ENCODE measurements around the gene SH2B3. TPM values are rescaled to one million over a fixed set of nuclear protein-coding genes. Genes with fewer than 3 reads are reported as not detected.
"Not testable (repeated sequence)": the region's sequence is repeated elsewhere in the genome, so short reads cannot be mapped to it uniquely, and the experiment has no call there.

The SH2B3 gene
- total RNA-seq, 1 donor from 2014 or later = 2.8 TPM

- H3K79me2 ChIP-seq (ENCODE audit: low read depth) = no peaks in the 10 kb centered on the region
- no peak overlapping the region for H3K4me2 ChIP-seq
- Mint-ChIP-seq H3K4me3 (no peak overlapping the region), H3K27ac (no peak overlapping the region), H3K9me3 (peaks cover 2% of the 10 kb centered on the region), H3K27me3 (ENCODE audit: insufficient read depth, low read depth) (peaks cover 15% of the 10 kb centered on the region), H3K36me3 (no peaks in the 10 kb centered on the region), H3K4me1 (peaks cover 9% of the 10 kb centered on the region)
- H3K9me3 ChIP-seq (ENCODE audit: low read depth) = no peaks in the 10 kb centered on the region
- no peak overlapping the region for H3K9ac ChIP-seq
- no peak overlapping the region for H2AFZ ChIP-seq (replicated peaks)
- no peak for DNase-seq (ENCODE audit: low spot score)
- peaks cover 6% of the 10 kb centered on the region for H3K27me3 ChIP-seq
- no peaks in the 10 kb centered on the region for H3K4me1 ChIP-seq
- no peaks in the 10 kb centered on the region for H3K36me3 ChIP-seq
- H3K4me3 ChIP-seq = no peak overlapping the region
- no peaks in the 10 kb centered on the region for H4K20me1 ChIP-seq (ENCODE audit: low read depth)
- peaks cover 19% of the 10 kb centered on the region for H3F3A ChIP-seq (ENCODE audit: low read depth)
- TF ChIP-seq EZH2 (IDR thresholded peaks at IDR 0.05) = no peak
- no peak for TF ChIP-seq CTCF (IDR thresholded peaks at IDR 0.05)
- no peak for TF ChIP-seq EZH2phosphoT487 (IDR thresholded peaks at IDR 0.05)
- H3K27ac ChIP-seq = no peak overlapping the region
Observed at GRCh38 chr12:111398530-111398929, 7.2 kb upstream of the SH2B3 start.

GRCh38 chr12:111399741-111400404 is 5.8 kb upstream of the SH2B3 start:
- Histone ChIP-seq H3F3A (ENCODE audit: low read depth) (peaks cover 30% of the 10 kb centered on the region), H3K27me3 (peaks cover 20% of the 10 kb centered on the region)
- not testable (repeated sequence) for H3K79me2 ChIP-seq (ENCODE audit: low read depth); H3K36me3 Mint-ChIP-seq; DNase-seq (ENCODE audit: low spot score); H3K9me3 ChIP-seq (ENCODE audit: low read depth); H3K4me3 ChIP-seq; H3K9ac ChIP-seq; H3K4me3 Mint-ChIP-seq; H3K9me3 Mint-ChIP-seq; H3K27ac Mint-ChIP-seq; H3K4me2 ChIP-seq; H2AFZ ChIP-seq (replicated peaks); H4K20me1 ChIP-seq (ENCODE audit: low read depth); H3K4me1 ChIP-seq; H3K27ac ChIP-seq; H3K36me3 ChIP-seq
- peaks cover 17% of the 10 kb centered on the region for H3K27me3 Mint-ChIP-seq (ENCODE audit: insufficient read depth, low read depth)
- peaks cover 19% of the 10 kb centered on the region for H3K4me1 Mint-ChIP-seq

DNA sequence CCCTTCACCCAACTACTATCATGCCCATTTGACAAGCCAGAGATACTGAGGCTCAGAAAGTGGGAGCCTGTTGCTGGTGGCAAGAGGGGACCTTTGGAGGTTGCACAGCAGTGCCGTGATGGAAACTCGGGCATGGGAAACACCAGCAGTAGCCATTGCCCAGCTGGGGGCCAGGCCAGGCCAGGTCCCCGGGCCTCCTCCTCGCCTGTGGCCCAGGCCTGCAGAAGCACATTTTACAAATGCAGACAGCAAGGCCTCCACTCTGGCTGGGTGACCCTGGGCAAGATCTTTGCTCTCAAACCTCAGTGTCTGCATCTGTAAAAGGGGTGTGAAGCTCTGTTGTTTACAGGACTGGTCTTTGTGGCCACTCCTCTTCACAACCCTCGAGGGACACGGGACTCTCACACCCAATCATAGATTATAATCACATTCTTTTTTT is 4.5 kb upstream of the SH2B3 start:
- Histone ChIP-seq H3K27me3 (peaks cover 27% of the 10 kb centered on the region), H3K36me3 (no peaks in the 10 kb centered on the region), H3F3A (ENCODE audit: low read depth) (peaks cover 30% of the 10 kb centered on the region), H2AFZ (replicated peaks) (no peak overlapping the region), H4K20me1 (ENCODE audit: low read depth) (no peaks in the 10 kb centered on the region), H3K4me1 (peaks cover 1% of the 10 kb centered on the region), H3K4me3 (no peak overlapping the region), H3K4me2 (no peak overlapping the region), H3K9ac (no peak overlapping the region), H3K79me2 (ENCODE audit: low read depth) (no peaks in the 10 kb centered on the region), H3K9me3 (ENCODE audit: low read depth) (no peaks in the 10 kb centered on the region), H3K27ac (no peak overlapping the region)
- Mint-ChIP-seq H3K36me3 (no peaks in the 10 kb centered on the region), H3K27me3 (ENCODE audit: insufficient read depth, low read depth) (peaks cover 17% of the 10 kb centered on the region), H3K9me3 (peaks cover 2% of the 10 kb centered on the region), H3K27ac (no peak overlapping the region), H3K4me3 (no peak overlapping the region), H3K4me1 (peaks cover 19% of the 10 kb centered on the region)
- DNase-seq (ENCODE audit: low spot score) = no peak
- no peak for TF ChIP-seq CTCF (IDR thresholded peaks at IDR 0.05)
- no peak for TF ChIP-seq EZH2 (IDR thresholded peaks at IDR 0.05)
- TF ChIP-seq EZH2phosphoT487 (IDR thresholded peaks at IDR 0.05) = no peak

- H3K4me1 ChIP-seq = peaks cover 14% of the 10 kb centered on the region
- not testable (repeated sequence) for H3K27ac ChIP-seq; H3K36me3 ChIP-seq; H3K36me3 Mint-ChIP-seq; H3K27ac Mint-ChIP-seq; H4K20me1 ChIP-seq (ENCODE audit: low read depth); H3K4me2 ChIP-seq; H3K79me2 ChIP-seq (ENCODE audit: low read depth); H2AFZ ChIP-seq (replicated peaks); H3K4me3 Mint-ChIP-seq; DNase-seq (ENCODE audit: low spot score); H3K9ac ChIP-seq; H3K4me3 ChIP-seq; H3K9me3 ChIP-seq (ENCODE audit: low read depth); H3K9me3 Mint-ChIP-seq
- H3K27me3 ChIP-seq = peaks cover 37% of the 10 kb centered on the region
- H3F3A ChIP-seq (ENCODE audit: low read depth) = peaks cover 41% of the 10 kb centered on the region
- peaks cover 26% of the 10 kb centered on the region for H3K4me1 Mint-ChIP-seq
- peaks cover 19% of the 10 kb centered on the region for H3K27me3 Mint-ChIP-seq (ENCODE audit: insufficient read depth, low read depth)
Observed at GRCh38 chr12:111402490-111402824, 3.3 kb upstream of the SH2B3 start.
